Suprapubic skin (tissue), 3 donors: Measurements from ENCODE around the gene TMEM203.

Experiments
- CTCF ChIP-seq, 2 donors: fragments of 200-600 bp in 1 of 2; fragments of 450-650 bp in 1 of 2; sonication (generic) in 1 of 2; IDR thresholded peaks; one replicate each; pipeline ENCODE4 v1.5.1; 2016 to 2019; ENCODE audit warnings: antibody characterized with exemption in 2 of 2, mild to moderate bottlenecking in 1 of 2, moderate library complexity in 1 of 2
- POLR2AphosphoS5 ChIP-seq, 3 donors: sonication (generic); formaldehyde crosslinking; IDR thresholded peaks; one replicate each; pipeline ENCODE4 v1.6.1; 2017; ENCODE audit warnings: antibody characterized with exemption in 3 of 3

GRCh38 chr9:137223078-137223970, 17.9 kb upstream of the TMEM203 start:
- TF ChIP-seq CTCF (IDR thresholded peaks at IDR 0.05), result no peak
- no peak for TF ChIP-seq POLR2AphosphoS5 (IDR thresholded peaks at IDR 0.05)
